ENCODE data around the gene ARHGAP40.
"Not testable (repeated sequence)": the region's sequence is repeated elsewhere in the genome, so short reads cannot be mapped to it uniquely, and the experiment has no call there.

The ARHGAP40 gene

GRCh38 chr20:38589351-38589750 is 12.3 kb upstream of the ARHGAP40 start:
- no peak for DNase-seq

GRCh38 chr20:38589967-38590675 is 11.5 kb upstream of the ARHGAP40 start:
- DNase-seq: no peak

GRCh38 chr20:38590676-38591473 is 10.7 kb upstream of the ARHGAP40 start:
- no peak for DNase-seq

- no peak for DNase-seq
Measured at GRCh38 chr20:38591474-38592410, 9.9 kb upstream of the ARHGAP40 start.

- not testable (repeated sequence) for DNase-seq
Measured at GRCh38 chr20:38592411-38592790, 9.2 kb upstream of the ARHGAP40 start.

GRCh38 chr20:38594281-38594680 is 7.3 kb upstream of the ARHGAP40 start:
- not testable (repeated sequence) for DNase-seq

- not testable (repeated sequence) for DNase-seq
Measured at GRCh38 chr20:38595886-38596285, 5.7 kb upstream of the ARHGAP40 start.

- DNase-seq: no peak
Measured at GRCh38 chr20:38599410-38599882, 2.2 kb upstream of the ARHGAP40 start.

- no peak for DNase-seq
Measured at GRCh38 chr20:38600057-38600456, 1.6 kb upstream of the ARHGAP40 start.

- DNase-seq: no peak
Measured at GRCh38 chr20:38602185-38602581, 574 bp downstream of the ARHGAP40 start.

GRCh38 chr20:38603286-38603685 is 1.7 kb downstream of the ARHGAP40 start:
- DNase-seq: no peak

GRCh38 chr20:38604873-38605303 is 3.3 kb downstream of the ARHGAP40 start:
- no peak for DNase-seq

GRCh38 chr20:38607351-38607750 is 5.7 kb downstream of the ARHGAP40 start:
- DNase-seq: no peak

- DNase-seq: no peak
Measured at GRCh38 chr20:38608188-38608587, 6.6 kb downstream of the ARHGAP40 start.

- DNase-seq: no peak
Measured at GRCh38 chr20:38609815-38610214, 8.2 kb downstream of the ARHGAP40 start.

- no peak for DNase-seq
Measured at GRCh38 chr20:38610521-38610920, 8.9 kb downstream of the ARHGAP40 start.

- DNase-seq: no peak
Measured at GRCh38 chr20:38612751-38613515, 11.3 kb downstream of the ARHGAP40 start.

GRCh38 chr20:38615283-38615682 is 13.7 kb downstream of the ARHGAP40 start:
- DNase-seq: no peak

GRCh38 chr20:38616457-38616856 is 14.8 kb downstream of the ARHGAP40 start:
- no peak for DNase-seq

- DNase-seq: no peak
Measured at GRCh38 chr20:38617011-38617829, 15.6 kb downstream of the ARHGAP40 start.

- no peak for DNase-seq
Measured at GRCh38 chr20:38617830-38618196, 16.2 kb downstream of the ARHGAP40 start.

All from CD4-positive, alpha-beta T cell treated with Interferon gamma for 1 hour (primary cell).